ENCODE results near the gene ABCC1.

The ABCC1 gene

DNA sequence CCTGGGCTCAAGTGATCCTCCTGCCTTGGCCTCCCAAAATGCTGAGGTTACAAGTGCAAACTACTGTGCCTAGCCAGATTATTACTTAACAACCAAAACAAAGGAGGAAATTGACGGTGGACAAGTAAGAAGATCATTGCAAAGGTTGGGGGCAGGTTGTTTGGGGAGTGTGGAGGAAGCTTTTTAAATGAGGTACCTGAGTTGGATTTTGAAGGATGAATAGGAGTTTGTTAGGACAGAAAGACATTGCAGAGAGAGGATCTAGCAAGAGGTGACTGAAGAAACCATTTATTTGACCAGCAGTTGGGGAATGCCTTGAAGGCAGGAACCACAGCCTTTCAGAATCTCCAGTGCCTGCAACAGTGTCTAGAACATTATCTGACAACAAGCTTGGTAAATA is 51.3 kb downstream of the ABCC1 start:
- DNase-seq, result no peak

DNA sequence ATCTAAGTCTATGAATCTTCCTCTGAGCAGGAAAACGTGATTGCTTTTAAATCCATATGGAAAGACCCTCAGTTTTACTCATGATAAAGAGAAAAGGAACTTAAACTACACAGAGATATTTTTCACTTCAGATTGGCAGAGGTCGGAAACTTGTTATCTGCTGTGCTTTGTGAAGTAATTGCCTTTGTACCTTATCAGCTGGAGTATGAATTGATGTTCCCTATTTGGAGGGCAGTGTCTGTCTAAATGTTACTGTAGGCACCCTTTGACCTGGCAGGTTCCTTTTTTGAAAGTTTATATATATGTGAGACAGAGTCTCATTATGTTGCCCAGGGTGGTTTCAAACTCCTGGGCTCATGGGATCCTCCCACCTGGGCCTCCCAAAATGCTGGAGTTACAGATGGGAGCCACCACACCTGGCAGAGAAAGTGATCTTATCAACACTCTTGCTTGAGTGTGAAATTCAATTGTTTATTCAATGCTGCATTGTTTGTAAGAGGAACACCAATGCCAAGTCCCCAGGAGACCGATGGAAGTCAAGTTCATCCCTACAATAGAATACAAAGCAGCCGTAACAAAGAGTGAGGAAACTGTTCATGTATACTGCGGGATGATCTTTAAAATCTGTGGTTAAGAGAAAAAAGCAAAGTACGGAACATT is 52.3 kb downstream of the ABCC1 start:
- no peak for DNase-seq

DNA sequence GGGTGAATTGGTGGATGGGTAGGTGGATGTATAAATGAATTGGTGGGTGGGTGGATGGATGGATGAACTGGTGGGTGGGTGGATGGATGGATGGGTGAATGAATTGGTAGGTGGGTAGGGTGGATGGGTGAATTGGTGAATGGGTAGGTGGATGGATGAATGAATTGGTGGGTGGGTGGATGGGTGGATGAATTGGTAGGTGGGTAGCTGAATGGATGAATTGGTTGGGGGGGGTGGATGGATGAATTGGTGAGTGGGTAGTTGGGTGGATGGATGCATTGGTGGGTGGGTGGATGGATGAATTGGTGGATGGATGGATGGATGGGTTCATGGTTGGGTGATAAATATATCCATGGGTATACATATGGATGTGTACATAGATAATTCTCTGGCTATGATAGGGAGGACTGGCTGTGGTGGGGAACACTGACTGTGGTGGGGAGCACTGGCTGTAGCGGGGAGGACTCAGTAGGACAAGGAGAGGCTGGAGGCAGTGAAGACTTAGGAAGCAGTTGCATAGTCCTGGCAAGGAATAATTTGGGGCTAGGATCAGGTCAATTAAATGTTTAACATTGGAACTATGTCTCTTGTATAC is 54.4 kb downstream of the ABCC1 start:
- no peak for DNase-seq

DNA sequence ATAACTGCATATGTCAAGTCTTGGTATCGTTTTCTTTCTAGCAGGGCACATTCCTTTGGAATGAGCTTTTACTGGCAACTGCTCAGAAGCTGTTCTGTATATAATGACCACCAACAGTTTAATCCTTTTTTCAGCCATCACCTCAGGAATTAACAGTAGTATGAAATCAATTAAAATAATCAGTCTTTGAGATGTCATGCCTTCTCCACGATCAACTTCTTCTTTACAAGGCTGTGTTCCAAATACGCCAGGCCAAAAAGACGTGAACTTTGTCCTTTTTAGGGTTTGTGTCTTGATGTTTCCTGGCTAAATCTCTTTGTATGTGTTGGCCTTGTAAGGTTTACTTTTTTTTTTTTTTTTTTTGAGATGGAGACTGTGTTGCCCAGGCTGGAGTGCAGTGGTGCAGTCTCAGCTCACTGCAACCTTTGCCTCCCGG is 54.9 kb downstream of the ABCC1 start:
- no peak for DNase-seq

DNA sequence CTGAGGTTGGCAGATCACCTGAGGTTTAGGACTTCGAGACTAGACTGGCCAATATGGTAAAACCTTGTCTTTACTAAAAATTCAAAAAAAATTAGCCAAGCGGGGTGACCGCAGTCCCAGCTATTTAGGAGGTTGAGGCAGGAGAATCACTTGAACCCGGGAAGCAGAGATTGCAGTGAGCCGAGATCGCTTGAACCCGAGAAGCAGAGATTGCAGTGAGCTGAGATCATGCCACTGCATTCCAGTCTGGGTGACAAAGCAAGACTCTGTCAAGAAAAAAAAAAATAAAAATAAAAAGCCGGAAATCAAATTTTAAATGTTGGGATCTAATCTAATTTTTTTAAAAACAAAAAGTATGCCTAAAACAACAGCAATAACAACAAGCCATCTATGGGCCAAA is 56.3 kb downstream of the ABCC1 start:
- no peak for DNase-seq

DNA sequence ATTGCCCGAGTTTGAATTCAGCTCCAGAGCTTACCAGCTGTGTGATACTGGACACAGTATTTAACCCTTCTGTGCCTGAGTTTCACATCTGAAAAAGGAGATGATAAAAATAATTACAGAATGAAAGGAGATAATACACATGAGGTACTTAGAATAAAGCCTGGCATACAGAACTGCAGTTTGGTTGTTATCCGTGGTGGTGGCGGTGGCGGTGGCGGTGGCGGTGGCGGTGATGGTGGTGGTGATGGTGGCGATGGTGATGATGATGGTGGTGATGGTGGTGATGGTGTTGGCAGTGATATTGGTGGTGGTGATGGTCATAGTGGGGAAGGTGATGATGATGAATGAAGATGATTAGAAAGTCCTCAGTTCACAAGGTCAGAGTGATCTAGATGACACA is 57.2 kb downstream of the ABCC1 start:
- DNase-seq, result no peak

DNA sequence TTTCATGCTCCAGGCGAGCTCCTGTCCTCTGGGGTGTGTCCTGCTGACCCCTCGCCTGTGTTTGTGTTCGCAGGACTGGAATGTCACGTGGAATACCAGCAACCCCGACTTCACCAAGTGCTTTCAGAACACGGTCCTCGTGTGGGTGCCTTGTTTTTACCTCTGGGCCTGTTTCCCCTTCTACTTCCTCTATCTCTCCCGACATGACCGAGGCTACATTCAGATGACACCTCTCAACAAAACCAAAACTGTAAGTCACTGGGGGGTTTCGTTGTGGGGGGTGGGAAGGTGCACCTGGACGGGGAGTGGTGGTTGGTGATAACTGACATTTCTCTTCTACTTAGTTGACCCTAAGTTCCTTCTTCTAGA is 58.3 kb downstream of the ABCC1 start:
- DNase-seq, result no peak

DNA sequence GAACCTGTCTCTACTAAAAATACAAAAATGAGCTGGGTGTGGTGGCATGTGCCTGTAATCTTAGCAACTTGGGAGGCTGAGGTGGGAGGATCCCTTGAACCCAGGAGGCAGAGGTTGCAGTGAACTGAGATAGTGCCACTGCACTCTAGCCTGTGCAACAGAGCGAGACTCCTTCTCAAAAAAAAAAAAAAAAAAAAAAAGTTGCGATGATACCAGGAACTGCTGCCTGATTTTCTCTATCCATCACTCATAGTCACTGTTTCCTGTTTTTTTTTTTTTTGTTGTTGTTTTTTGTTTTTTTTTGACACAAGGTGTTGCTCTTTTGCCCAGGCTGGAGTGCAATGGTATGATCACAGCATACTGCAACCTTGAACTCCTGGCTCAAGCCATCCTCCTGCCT is 59.2 kb downstream of the ABCC1 start:
- DNase-seq, result no peak

DNA sequence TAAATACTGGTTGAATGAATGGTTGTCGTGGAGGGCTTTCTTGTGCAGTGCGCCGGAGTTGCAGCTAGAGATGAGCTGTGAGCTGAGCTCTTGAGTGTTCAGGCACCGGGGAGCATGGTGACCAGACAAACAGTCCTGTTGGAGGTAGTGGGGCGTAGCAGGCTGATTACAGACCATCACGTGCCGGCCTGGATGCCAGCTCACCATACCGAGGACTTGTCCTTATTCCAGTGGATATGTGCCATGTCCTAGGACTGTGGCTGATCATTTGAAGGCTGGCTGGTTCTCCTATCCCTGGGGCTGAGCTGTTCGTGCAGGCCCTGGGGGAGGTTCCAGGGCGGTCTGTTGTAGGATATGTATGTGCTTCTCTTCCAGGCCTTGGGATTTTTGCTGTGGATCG is 60.0 kb downstream of the ABCC1 start:
- DNase-seq, result no peak

DNA sequence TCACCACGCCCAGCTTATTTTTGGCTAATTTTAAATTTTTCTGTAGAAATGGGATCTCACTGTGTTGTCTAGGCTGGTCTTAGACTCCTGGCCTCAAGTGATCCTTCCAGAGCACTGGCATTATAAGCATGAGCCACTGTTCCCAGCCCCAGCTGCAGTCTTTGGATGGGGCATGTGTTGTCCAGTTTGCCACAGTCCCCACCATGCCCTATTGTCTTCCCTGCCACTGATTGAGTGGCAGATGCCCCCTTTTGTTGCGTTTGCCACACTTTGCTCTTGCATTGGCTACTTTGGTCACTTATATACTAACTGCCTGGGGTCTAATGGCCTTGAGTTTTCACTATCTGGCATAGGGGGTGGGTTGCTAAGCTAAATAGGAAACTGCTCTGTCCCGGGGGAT is 60.8 kb downstream of the ABCC1 start:
- no peak for DNase-seq

DNA sequence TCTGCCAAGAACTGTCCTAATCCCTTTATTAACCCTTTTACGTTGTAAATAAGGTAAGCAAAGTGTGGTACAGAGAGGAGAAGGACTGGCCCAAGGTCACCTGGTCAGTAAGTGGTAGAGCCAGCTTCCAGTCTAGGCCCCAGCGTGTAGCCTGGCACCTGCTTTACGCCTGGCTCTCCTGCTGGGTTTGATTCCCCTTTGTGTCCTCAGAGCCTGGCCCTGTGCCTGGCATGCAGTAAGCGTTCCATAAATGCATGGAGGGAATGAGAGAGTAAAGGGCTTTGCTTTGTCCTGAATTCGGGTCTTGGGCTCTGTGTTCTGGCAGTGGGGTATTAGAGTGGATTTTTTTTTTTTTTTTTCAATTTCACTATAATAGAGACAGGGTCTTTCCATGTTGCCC is 62.7 kb downstream of the ABCC1 start:
- DNase-seq, result no peak

DNA sequence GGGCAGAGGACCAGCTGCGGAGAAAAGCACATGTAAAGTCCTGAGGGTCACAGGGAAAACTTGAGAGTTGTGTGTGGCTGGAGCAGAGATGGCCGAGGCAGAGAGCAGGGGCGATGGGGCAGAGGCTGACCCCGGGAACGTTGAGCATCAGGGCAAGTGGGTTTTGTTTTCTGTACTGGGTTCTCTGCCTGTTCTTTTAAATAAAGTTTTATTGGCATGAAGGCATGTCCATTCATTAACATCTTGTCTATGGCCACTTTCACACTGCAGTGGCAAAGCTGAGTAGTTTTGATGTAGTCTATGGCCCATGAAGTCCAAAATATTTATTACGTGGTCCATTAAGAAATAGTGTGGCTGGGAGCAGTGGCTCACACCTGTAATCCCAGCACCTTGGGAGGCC is 64.4 kb downstream of the ABCC1 start:
- no peak for DNase-seq

DNA sequence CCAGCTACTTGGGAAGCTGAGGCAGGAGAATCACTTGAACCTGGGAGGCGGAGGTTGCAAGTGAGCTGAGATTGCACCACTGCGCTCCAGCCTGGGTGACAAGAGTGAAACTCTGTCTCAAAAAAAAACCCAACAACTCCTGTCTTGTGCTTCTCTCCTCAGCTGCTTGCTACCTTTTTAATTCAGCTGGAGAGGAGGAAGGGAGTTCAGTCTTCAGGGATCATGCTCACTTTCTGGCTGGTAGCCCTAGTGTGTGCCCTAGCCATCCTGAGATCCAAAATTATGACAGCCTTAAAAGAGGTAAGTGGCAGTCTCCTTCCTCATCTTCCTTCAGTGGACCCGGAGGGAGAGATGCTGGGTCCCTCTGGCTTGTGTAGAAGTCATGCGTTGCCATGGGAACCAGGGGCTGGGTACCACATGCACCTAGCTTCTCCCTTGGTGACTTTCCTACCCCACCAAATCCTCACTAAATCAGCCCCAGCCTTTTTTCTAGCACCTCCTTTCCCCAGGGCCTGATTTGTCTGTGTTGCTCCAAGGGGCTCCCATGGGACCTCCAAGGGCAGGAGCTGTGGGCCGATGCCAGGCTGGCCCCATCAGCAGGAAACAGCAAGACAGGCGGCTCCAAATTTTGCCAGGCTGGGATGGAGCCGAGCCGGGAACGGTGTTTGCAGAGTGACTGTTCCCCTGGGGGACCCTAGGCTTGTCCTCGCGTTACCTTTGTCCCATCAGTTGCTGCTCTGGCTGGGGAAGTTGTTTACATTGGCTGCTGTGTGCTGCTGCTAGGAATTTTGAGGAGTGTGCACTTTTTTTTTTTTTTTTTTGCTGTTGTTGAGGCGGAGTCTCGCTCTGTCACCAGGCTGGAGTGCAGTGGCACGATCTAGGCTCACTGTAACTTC is 65.2 kb downstream of the ABCC1 start:
- no peak for DNase-seq

DNA sequence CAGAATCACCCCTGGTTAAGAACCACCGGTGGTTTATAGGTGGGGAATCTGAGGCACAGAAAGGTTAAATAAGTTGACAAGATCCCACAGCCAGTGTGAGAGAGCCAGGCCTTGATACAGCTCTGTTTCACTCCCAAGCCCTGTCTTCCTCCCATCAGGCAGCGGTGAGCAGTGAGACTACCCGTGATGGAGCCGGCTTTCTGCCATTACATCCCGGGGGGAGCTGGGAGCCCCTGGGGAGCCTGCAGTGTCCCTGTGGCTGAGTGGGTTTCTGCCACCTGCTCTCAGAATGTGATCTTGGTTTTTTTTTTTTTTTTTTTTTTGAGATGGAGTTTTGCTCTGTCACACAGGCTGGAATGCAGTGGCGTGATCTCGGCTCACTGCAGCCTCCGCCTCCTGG is 66.4 kb downstream of the ABCC1 start:
- DNase-seq, result no peak

DNA sequence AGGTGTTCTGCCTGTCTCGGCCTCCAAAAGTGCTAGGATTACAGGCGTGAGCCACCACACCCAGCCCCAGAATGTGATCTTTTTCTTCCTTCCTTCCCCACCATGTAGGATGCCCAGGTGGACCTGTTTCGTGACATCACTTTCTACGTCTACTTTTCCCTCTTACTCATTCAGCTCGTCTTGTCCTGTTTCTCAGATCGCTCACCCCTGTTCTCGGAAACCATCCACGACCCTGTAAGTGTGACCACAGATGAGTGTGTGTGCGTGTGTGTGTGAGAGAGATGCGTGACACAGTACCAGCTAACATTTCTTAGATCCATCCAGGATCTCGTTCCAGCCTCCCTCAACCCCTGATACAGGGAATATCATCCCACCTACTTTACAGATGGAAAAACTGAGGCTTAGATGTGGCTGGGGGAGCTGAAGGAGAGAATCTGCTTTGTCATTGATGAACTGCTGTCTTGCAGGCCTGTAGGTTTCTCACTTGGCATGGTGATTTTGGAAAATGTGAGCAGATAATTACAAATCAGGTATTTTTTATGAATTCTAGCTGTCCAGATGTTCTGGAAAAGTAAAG is 67.1 kb downstream of the ABCC1 start:
- peak; percentile 37 to 44 for DNase-seq

DNA sequence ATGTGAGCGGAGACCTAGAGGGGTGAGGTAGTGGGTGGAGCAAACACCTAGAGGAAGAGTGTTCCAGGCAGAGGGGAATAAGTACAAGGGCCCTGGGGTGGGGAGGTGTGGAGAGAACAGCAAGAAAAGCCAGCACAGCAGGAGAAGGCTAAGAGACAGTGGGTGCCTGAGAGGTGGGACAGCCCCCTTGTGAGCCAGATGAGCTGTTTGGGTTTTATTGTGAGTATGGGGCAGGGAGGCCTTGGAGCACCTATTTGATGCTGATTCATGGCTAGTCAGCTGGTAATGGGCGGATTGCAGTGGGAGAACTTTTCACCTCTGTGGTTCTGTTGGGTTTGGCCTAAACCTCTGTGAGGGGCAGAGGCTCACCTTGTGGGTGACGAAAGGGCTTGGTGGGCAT is 68.4 kb downstream of the ABCC1 start:
- no peak for DNase-seq

DNA sequence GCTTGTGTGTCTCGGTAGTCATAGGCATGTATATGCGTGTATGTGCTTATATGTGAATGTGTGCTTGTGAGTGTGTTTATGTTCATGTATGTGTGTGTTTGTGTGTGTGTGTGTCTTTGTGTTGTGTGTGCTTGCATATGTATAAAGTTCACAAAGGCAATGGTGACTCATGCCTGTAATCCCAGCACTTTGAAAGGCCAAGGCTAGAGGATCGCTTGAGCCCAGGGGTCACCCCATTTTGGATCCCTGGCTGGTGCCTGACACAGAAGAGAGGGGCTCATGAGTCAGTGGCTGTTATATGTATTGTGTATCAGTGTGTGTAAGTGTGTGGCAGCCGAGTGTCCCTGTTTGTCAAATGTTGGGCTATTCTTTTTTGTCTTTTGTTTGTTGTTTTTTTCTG is 69.3 kb downstream of the ABCC1 start:
- no peak for DNase-seq

DNA sequence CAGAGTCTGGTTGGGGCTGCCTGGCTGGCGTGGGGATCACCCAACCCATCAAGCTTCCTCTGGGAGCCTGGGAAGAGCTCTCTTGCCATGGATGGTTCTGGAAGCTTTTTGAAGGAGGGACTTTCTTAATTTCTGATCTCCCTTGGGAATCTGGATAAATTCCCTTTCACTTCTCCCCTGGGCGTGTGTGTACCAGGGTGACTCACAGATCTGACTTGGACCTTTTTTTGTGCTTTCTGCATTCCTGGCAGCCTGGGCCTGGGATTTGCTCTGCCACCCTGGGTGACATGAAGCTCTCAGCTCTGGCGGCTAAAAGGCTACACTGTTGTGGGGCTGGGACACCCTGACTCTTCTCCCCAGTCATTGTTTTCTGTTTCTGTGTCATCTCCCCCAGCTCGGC is 70.1 kb downstream of the ABCC1 start:
- no peak for DNase-seq

DNA sequence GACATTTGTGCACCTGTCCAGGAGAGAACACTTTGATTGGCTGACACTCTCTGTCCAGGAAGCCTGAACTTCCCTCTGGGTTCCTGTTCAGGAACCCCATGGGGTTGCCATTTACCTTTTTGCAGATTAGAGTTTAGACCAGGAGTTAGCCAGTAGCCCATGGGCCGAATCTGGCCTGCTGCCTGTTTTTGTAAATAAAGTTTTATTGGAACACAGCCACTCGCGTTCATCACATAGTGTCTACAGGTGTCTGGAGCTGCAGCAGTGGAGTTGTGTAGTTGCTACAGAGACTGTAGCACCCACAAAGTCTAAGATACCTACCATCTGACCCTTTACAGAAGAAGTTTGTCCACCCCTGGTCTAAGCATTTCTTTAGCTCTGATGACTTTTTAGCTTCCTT is 70.9 kb downstream of the ABCC1 start:
- no peak for DNase-seq

DNA sequence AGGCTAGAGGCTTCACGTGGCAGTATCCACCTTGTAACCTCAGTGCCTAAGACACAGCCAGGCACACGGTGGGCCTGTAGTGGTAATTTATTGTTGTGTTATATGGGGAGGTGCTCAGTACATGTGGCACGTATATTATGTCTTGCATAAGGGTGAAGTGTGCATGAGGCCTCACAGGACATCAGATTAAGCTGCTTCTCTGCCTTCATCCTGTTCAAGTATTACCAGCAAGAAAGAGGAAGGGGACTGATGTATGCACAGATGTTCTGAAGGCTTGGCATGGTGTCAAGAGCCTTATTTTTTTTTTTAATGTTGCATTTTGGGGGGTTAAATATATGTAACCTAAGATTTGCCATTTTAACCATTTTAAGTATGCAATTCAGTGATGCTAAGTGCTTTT is 71.6 kb downstream of the ABCC1 start:
- no peak for DNase-seq

DNA sequence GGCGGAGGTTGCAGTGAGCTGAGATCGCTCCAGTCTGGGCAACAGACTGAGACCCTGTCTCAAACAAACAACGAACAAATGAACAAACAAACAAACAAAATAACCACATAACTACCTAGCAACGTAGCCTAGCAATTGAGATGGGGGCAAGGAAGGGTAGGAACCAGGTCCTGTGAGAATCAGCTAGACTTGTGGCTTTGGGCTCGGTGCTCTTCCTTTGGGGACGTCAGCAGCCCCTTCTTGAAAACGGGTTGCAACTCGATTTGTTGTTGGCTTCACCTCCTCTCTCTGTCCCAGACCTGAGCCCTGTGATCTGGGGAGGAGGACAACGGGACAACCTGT is 72.2 kb downstream of the ABCC1 start:
- no peak for DNase-seq

DNA sequence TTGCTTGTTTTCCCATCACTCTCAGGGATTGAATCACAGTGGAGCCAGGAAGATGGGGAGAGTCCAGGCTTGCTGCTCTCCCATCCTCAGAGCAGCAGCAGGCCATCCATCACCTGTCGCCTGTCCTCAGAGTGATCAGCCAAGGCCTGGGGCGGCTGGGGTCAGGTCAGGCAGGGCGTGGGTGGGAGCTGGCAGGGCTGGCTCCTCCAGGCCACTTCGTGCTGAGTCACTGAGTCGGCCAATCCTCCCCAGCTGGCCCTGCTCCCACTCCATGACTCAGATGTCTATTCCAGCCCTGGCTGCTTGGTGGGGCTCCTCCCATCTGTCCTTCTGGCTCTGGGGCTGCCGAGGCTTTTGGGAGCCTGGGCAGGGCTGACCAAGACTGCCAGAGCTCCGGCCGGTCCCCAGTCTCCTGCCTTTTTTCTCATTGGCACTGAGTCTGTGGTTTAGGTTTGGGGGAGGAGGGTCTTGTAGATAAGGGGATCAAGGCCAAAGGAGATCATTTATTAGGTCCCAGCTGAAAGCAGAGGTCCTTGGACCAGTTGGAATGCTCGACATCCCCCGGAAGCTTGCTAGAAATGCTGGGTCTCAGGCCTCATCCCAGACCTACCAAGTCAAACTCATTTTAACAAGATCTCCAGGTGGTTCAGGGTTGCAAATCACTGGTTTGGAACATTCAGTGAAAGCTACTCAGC is 72.7 kb downstream of the ABCC1 start:
- no peak for DNase-seq

DNA sequence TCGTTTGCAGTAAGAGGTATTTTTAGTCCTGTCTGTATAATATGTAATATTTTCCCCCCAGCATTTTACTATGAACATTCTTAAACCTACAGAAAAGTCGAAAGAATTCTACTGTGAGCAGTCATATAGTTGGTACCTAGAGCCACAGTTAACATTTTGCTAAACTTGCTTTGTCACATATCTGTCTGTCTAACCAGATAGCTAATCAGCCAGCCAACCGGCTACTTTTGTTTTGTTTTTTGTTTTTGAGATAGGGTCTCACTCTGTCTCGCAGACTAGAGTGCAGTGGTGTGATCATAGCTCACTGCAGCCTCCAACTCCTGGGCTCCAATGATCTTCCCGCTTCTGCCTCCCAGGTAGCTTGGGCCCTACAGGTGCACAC is 73.3 kb downstream of the ABCC1 start:
- DNase-seq, result no peak
